ENCODE results near the gene DOC2A.

The DOC2A gene

DNA sequence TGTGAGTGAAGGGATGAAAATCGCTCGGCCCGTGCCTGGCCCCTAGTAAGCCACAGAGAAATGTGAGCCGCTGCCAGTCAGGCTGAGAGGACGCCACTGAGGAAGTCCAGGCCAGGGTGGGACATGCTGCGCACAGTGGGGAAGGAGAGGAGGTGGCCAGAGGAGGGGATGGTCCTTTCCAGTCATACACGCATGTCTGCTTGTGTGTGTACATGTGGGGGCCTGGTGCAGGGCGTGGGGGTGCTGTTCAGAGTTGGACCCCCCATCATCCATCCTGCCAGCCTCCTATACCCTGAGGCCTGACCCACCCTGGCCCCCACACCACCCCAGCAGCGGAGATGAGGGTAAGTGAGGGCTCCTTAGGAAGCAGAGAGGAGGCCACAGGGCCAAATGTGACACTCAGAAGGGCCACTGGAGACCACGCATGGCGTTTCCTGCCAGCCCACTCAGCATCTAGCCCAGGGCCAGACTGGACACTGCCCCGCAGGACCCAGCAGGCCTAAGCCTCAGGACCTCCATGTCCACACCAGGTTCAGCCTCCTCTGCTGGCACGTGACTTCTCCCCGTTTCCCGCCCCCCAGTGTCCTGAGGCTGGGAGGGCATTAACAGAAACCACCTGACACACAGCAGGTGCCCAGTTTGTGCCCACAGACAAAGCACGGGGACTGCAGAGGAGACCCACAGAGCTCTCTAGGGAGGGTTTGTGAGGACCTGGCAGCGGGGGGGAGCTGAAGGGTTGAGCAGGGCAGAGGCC lies 7.0 kb downstream of the DOC2A start:
- no peak for DNase-seq

DNA sequence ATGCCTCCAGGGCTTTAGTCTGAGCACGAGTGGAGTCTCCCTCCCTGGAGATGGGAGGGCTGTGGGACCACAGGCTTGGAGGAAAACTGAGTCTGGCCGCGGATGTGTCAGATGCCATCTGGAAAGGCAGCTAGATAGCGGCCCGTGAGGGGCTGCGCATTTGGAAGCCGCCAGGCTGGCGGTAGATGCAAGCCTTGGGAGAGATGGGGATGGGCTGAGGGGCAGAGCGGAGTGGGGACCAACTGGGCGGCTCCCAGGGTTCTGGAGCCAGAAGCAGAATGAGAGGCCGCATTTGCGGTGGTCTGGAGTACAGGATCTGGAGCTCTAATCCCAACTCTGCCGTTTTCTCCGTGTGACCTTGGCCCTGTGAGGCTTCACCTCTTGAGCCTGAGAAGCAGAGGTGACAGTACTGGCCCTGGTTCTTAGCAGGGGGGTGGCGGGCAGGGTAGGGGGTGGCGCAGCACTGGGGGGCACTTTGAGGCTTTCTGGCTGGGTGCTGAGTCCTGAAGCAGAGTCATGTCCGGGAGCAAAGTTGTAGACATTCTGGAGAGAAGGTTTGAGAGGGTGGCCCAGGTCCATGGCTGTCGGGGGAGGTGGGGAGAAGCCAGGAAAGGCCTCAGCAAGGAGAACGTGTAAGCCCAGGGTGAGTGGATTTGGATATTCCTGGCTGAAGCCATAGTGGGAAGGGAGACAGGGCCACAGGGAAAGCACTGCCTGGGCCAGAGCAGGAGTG lies 8.0 kb downstream of the DOC2A start:
- no peak for DNase-seq

DNA sequence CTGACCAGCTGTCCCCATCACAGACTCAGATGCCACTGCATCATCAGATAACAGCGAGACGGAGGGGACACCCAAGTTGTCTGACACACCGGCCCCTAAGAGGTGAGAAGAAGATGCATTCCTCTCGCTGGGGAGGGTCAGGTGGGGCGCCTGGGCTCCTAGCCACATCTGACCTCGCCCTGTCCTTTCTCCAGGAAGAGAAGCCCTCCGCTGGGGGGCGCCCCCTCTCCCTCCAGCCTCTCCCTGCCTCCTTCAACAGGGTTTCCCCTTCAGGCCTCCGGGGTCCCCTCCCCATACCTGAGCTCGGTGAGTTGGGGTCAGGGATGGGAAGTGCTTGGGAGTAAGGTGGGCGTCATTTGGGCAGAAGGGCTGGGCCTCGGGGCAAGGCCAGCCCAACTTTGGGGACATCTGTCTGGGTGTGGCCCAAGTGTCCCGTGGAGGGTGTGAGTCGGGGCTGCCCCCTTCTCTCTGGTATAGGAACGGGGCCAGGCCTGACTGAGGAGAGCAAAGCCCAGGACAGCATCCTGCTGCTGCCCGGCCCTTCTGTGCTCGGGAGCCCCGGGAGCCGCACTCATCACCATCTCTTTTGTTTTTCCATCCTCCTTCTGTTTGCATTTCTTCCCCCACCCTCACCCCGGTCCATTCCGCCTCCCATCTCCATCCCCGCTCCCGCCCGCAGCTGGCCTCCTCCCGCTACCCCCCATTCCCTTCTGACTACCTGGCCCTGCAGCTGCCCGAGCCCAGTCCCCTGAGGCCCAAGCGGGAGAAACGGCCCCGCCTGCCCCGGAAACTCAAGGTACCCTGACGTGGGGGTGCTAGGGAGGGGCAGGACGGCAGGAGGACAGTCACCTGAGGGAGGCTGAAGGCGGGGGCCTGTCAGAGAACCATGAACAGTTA lies 9.8 kb downstream of the DOC2A start:
- no peak for DNase-seq

DNA sequence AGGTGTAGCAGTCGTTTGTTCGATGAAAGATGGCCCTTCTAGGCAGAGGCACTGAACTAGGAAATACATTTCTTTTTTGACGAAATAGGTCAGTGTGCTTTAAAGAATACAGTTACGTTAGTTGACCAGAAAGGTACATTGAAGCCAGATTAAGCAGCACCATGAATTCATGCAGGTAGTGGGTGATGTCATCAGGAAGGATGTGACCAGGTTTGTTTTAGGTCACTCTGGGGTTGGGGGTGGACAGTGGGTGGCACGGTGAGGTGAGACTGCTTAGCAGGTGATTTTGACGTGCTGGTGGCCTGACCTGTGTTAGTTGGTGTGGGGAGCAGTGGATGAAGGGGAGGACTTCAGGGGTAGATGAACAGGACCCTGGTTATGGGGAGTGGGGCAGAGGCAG lies 11.2 kb downstream of the DOC2A start:
- DNase-seq, result no peak

DNA sequence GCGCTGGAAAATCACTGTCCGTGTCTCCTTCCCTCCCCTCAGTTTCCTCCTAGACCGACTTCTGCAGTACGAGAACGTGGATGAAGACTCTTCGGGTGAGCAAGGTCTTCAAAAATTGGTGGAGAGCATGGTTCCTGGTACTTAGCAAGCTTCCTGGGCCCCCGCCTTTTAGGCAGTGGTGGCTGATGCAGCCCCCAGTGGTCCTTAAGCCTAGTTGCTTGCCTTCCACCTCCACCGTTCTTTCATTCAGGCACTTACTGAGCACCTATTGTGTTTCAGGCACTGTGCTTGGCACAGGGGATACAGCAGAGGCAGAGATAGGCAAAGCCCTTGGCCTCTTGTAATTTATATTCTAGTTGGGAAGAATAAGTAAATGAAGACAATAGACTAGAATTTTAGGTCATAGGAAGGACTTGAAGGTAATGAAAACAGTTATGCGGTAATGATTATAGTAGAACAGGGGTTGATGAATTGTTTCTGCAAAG lies 14.0 kb downstream of the DOC2A start:
- no peak for DNase-seq

DNA sequence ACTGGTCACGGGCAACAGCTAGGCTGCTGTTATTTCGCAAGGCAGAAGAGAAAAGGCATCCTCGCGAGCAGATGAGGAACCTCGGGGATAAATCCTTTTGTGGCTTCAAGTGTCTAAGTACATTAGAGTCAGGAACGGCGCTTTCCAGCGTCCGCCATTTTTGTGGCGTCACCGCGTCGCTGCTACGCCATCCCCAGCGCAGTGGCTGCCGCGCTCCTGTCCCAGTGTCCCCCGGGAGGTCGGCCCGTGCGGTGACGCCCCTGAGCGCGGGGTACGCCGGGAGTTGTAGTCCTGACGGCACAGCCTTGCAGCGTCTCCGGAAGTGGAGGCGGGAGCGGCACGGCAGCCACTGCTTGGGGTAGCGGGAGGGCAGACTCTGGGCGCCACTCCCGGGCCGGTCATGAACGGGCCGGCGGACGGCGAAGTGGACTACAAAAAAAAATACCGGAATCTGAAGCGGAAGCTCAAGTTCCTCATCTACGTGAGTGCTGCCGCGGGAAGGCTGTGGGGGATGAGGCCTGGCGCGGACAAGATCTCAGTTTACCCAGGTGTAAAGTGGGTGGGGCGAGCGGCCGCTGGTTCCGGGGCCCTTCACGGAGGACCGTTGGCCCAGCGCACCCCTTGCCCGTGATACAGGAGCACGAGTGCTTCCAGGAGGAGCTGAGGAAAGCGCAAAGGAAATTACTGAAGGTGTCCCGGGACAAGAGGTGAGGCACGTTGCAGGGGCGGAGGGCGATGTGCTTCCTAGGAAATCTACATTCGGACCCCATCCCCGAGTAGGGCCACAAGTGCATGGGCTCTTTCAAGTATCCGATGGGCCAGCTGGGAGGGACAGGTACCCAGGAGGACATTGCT lies 14.7 kb downstream of the DOC2A start, which contains the start of gene INO80E:
TSS of gene INO80E (plus strand) at position 331 of the 855 bp plus-strand sequence. CDS start at position 401, 70 bp downstream.
- peak; percentile 99 for DNase-seq

DNA sequence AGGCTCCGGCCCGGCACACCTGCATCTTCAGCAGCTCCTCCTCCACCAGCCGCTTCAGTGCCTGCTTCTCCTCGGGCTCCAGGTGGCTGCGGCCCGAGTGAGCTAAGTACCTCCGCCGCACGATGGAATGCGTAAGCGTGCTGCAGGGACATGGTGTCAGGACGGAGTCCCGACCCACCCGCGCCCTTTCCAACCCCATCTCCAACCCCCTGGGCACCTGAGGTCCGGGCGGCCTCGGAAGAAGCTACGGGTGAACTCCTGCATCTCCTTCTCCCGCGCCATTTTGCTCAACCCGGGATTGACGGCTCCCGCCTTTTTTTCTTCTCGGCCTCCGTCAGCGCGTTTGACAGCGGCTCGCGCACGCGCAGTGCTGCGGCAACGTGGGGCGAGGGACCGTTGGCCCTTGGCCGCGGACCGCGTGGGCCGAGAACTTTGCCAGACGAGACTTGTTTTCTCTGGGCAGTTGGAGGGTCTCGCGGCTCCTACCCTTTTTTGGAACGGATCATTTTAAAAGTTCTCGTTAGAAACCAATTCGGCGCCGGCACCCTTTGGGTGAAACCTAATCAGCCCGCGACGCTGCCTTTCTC lies 15.4 kb downstream of the DOC2A start, which contains the start of gene HIRIP3:
TSS of gene HIRIP3 (minus strand) at position 294 of the 587 bp plus-strand sequence. CDS start at position 282, 12 bp downstream.
- peak; percentile 81 for DNase-seq

DNA sequence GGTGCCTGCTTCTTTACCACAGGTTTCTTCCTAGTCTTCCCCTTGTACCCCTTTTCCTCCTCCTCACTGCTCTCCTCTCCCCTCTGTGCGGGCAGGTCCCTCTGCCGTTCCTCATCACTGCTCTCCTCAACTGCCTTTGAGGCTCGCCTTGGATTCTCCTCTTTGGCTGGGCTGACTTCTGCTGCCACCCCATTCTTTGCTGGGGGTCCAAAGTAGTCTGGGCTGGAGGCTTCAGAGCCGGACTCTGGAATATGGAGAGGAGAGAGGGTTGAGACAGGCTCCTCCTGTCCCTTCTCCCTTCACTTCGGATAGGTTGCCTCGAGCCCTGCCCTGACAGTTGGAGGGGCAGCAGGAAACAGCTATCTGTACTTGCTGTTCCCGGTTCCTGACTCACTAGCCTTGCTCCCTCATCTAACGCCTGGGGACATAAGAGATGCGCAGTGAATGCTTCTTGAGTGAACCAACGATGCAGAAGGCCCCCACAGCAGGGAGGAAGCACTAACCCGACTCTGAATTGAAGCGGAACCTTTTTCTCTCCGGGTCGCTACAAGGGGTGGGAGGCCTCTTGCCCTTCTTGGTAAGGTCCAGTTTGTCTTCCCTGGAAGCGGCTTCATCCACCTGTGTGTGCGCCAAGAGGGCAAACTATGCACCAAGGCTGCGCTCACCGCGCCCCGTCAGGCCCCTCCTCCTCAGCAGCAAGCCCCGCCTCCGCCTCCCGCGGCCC lies 16.1 kb downstream of the DOC2A start:
- no peak for DNase-seq

DNA sequence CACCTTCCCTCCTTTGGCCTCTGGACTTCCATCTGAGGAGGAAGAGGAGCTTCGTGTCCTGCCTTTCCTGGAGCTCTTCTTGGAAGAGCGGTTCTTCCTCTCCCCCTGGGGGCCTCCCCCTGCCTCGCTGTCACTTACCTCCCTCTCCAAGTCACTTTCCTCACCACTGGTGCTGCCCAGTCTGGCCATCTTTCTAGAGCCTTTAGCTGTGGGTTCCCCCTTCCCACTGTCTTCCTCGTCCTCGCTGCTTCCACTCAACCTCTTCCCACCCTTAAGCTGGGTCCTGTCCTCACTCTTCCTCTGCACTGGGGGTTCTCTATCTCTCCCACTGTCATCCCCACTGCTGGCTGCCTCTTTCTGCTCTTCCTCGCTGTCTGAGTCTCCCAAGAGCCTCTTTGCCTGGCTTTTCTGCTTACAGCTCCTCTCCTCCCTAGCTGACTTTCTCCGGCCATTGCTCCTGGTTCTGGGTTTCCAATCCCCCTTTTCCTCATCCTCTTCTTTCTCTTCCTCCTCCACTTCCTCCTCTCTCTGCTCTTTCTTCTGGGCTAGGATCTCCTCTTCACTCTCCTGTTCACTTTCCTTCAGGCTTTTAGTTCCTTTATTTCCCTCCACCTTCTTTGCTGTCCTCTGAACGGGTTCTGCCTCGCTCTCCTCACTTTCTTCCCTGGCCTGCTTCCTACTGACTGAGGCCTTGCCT lies 16.8 kb downstream of the DOC2A start:
- DNase-seq, result no peak

DNA sequence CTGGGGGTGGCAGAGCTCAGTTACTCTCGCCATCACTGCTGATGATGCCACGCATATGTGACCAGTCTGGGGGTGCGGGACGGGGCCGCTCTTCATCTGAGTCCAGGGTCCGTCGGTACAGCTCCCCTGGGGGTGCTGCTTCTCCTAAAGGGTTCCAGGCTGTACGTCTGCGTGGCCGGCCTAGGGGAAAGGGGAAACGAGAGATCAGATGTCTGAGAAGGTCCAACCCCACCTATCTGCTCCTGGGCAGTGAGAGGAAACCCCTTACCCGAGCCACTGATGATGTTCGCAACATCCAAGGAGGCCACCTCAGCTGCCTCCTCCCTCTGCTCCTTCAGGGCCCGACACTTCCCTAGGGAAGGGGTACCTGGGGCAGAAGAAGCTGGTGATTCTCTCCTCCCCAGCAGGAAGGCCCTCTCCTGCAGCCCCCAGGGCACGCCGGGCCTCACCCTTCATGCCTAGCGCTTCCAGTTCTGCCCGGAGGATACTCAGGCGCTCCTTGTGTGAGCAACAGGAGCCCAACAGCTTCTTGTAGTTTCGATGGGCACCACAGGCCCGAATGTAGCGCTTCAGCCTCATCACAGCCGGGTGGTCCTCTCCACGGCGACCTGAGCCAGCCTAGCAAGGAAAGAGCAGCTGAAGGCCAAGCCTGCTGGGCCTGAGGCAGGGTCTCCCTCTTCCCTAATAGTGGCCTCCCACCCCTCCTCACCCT lies 17.5 kb downstream of the DOC2A start:
- DNase-seq, result no peak

DNA sequence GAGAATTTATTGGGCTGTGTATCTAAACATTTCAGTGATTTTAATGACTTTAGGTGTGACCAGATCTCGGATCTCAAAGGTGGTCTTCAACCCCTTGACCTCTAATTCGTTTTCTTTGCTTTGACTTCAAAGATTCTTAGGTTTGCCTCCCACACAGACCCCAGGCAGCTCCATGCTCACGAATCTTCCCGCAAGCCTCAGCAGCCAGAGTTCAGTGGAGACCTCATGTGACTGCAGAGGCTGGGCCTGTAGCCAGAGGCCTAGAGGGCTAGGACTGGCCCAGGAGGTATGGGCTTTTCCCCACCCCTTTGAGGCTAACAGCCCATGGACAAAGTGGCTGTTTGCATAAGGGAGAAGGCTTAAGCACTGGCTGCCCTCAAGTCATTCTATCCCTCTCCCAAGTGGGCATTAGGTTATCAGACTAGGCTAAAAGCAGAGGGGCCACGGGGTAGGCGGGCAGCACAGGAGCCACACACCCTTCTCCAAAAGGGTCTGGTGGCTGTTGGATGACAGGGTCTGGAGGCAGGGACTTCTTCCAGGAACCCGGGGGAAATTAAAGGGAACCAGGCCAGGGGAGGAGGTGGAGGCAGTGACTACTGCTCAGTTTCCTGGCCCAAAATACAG lies 18.4 kb downstream of the DOC2A start:
- no peak for DNase-seq

DNA sequence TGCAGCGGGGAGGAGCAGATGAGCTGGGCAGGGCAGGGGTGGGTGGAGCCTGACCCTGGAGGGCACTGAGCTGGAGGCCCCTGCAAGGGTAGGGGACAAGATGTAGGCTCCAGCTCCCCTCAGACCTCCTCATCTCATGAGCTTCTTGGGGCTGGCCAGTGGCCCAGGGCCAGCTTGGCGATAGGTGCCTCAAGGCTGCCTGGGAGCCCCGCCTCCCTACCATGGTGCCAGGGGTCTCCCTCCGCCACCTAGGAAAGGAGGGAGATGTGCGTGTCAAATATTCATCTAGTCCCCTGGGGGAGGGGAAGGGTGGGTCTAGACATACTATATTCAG lies 19.3 kb downstream of the DOC2A start:
- no peak for DNase-seq

DNA sequence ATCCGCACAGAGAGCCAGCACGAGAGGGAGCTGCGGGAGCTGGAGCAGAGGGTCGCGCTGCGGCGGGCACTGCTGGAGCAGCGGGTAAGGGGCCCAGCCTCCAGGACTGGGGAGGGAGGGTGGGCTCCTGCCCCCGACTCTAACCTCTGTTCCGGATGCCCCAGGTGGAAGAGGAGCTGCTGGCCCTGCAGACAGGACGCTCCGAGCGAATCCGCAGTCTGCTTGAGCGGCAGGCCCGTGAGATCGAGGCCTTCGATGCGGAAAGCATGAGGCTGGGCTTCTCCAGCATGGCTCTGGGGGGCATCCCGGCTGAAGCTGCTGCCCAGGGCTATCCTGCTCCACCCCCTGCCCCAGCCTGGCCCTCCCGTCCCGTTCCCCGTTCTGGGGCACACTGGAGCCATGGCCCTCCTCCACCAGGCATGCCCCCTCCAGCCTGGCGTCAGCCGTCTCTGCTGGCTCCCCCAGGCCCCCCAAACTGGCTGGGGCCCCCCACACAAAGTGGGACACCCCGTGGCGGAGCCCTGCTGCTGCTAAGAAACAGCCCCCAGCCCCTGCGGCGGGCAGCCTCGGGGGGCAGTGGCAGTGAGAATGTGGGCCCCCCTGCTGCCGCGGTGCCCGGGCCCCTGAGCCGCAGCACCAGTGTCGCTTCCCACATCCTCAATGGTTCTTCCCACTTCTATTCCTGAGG lies 19.8 kb downstream of the DOC2A start:
- DNase-seq, result no peak

DNA sequence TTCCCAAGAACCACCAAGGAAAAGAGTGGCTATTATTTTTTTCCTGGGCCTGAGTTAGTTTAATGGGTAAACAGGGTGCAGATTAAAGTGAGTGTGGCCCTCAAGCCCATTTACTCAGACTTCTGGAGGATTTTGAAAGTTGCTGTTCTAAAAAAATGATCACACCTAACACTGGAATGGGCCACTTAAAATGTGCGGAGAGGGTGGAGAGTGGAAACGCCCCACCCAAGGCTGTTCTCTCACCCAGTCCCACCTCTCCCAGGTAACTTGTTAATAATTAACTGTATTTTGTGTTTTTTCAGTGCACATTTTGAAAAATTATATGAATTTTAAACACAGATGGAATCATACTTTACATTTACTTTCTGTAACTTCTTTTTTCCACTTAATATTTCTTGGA lies 20.8 kb downstream of the DOC2A start:
- DNase-seq, result no peak

DNA sequence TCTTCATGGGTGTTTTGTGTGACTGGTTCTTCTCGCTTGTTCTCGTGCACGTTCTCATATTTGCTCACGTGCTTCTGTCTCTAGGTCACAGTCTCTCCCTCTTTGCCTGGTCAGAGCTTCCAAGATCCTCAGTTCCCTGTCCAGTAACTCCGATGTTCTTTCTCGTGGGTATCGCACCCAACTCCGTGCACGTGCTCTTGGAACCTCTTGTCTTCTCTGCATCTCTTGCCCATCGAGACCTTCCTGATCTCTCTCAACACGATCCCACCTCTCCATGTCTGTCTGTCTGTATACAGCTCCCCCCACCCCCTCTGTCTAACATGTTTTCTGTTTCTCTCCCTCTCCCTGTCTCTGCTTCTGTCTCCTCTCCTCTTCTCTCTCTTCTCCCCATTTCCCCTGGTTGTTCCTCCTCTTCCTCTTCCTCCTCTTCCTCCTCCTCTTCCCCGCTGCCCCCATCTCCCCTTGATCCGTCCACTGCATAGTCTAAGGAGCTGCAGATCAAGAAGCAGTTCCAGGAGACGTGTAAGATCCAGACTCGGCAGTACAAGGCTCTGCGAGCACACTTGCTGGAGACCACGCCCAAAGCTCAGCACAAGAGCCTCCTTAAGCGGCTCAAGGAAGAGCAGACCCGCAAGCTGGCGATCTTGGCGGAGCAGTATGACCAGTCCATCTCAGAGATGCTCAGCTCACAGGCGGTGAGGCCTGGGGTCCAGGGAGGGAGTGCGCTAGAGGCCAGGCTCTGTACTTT lies 21.5 kb downstream of the DOC2A start:
- no peak for DNase-seq

DNA sequence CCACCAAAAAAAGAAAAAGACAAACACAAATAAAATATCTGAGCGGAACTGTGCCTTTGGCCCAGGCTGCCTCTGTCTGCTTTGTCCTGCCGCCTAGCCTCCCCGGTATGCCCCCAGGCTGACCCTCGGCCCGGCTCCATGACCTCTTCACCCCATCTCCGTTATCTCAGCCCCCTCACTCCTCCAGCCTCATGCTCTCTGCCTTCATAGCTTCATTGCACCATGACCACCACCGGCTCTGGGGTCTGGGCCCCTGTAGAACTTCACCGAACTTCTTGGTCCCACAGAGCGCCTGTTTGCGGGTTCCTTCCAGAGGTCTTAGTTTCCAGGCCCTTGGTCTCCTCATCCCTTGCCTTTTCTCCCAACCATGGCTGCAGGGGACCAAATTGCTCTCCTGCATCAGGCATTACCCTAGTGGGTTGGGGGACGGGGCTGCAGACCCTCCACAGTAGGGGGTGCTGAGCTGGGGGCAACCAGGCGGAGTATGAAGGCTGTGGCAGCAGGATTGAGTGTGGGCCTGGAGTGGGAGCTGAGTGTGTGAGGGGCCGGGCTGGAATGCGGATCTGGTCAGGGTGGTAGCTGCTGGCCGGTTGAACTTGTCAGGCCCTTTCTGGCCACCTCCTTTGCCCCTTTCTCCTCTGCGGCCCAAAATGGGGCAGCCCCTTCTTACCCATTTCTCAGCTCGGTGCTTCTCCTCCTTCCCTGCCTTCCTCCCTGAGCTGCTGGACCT lies 22.3 kb downstream of the DOC2A start:
- no peak for DNase-seq
